DND-41 (cell line): ENCODE measurements around the gene MACF1.

Experiments used
- CTCF ChIP-seq: IDR thresholded peaks from 2 replicates; pipeline ENCODE4 v1.5.1; 2012; ENCODE audit warnings: borderline replicate concordance, low read length, moderate library complexity, mild to moderate bottlenecking; ENCODE audit not compliant: poor library complexity, severe bottlenecking; ENCODE audit errors: extremely low read depth
- EZH2 ChIP-seq: IDR thresholded peaks from 3 replicates; pipeline ENCODE4 v1.6.1; 2012; ENCODE audit warnings: borderline replicate concordance, low read depth, mild to moderate bottlenecking, moderate library complexity, low read length, inconsistent platforms; ENCODE audit not compliant: severe bottlenecking

GRCh38 chr1:39434797-39435395, 230.4 kb downstream of the MACF1 start:
- TF ChIP-seq CTCF (no peak), EZH2 (no peak)
